ENCODE data around the gene PGAP6.
"Not testable (repeated sequence)": the region's sequence is repeated elsewhere in the genome, so short reads cannot be mapped to it uniquely, and the experiment has no call there.

Gene PGAP6

DNA sequence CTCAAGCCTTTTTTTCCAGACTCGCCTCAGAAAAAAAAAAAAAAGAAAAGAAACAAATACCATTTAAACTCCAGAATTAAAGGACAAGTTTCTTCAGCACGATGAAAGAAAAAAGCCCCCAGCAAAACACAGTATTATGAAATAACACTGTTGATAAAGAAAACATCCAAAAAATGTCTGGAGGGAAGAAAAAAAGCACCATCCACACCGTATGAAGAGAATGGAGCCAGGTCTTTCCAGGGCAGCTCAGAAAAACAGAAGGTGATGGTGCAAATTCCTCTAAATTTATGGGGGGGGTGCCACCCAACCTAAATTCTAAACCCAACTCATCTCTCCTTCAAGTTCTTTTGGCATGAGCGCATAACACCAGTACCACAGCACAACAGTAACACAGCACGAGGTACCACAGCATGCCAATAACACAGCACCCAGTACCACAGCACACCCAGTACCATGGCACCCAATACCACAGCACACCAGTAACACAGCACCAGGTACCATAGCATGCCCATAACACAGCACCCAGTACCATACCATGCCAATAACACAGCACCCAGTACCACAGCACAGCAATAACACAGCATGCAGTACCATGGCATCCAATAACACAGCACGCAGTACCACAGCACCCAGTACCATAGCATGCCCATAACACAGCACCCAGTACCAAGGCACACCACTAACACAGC lies 48.2 kb downstream of the PGAP6 start:
- H3K4me3 ChIP-seq (ENCODE audit: low read depth, low read length) = no peak overlapping the region

DNA sequence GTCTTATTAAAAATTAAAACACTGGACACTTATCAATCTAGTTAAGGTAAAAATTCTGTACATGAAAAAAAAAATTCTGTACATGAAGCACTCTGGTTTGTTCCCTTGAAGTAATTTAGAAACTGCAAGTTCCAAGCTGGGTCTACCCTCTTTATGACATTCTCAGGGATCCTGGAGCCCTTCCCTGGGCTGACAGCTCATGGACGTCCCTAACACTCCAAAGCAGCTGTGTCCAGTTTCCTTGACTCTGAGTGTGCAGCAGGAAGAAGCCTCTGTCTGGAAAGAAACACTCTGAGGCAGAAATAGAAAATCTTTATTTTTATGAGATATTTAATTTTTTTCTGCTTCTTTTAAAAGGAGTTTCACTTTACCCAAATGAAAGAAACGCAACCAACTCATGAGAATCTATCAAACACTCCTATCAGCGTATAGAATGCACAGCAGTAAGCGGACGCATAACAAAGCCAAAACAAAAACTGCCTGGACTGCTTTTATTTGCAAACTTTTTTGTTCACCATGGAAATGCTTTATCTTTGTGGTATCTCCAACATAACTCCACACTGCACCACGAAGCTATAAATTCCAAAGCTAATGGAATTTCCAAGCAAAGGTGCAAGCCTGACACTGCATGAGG lies 50.5 kb downstream of the PGAP6 start:
- not testable (repeated sequence) for H3K4me3 ChIP-seq (ENCODE audit: low read depth, low read length)

DNA sequence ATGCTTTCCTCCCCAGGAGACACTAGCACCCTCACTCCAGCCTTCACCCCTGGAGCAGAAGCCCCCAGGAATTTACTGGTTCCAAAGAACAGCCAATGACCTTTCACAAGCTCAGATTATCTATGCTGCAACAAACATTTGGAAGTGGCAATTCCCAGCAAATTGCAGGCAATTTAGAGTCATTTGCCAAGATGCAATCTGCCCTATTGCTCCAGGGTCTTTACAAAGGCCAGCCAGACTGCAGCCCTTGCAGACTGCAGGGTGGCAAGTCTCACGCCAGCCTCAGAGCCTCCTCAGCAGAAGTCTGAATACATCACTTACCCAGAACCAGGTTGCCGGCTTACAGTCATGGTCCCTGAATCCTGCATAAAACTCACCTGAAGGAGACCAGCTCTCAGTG lies 51.0 kb downstream of the PGAP6 start:
- no peak overlapping the region for H3K4me3 ChIP-seq (ENCODE audit: low read depth, low read length)

DNA sequence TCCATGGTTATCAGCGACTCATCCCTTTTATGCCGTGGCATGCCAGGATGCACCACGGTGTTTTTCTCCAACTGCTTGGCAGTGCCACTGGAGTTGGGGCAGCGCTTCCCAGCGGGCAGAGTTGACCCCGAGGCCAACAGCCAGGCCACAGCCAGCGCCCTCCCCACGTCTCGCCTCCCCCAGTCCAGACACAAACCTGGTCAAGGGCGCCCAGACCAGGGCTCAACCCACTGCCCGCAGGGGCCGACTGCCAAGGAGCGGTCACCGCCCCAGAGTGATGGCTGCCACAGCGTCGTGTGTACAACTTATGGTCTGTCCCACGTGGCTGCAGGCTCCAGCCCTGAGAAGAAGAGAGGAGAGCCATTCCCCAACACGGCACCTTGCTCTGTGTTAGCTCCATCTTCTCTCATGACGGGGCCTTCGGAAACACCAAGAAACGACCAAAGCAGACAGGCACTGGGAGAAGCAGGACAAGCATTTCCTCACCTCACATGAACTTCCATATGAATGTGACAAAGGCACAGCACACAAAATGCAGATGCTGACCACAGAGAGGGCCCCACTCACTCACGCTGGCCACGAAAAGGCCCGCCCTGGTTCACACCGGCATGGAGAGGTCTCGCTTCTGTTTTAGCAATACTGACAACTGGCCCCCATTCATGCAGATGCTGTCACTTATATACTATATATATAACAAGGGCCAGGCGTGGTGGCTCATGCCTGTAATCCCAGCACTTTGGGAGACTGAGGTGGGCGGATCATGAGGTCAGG lies 56.2 kb downstream of the PGAP6 start:
- H3K4me3 ChIP-seq (ENCODE audit: low read depth, low read length) = no peak overlapping the region

DNA sequence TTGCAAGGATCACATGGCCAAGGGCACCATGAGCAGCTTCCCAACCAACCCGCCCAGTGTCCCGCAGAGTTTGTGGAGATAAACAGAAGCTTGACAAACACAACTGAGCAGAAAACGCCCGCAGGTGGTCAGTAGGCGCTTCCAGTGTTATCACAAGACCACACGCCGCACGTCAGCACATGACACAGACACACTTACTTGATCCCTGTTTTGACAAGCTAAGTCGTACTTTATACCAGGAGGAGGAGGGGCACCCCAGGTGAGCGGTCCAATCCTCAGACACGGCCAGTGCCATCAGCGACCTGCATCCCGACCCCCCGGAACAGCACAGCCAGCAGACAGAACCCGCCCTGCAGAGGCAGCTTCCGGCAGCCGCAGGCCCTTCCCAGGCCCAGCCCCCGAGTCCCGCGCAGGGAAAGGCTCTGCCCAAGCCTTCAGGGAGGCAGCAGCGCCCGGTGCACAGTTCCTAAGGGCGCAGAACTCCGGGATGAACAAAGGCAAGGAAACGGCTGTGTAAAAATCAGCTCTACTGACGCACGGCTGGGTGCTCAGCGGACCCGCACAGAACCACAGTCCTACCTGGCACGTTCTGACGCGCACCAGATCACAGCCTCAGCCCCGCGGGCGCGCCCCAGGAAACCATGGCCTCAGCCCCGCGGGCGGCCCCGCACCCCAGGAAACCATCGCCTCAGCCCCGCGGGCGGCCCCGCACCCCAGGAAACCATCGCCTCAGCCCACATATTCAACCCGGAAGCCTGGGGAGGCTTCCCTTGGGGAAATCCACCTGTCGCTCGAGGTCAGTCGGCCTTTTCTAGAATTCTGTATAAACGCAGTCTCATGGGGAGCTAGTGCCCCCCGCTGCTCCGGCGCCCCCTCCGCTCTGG lies 57.1 kb downstream of the PGAP6 start:
- no peak overlapping the region for H3K4me3 ChIP-seq (ENCODE audit: low read depth, low read length)

DNA sequence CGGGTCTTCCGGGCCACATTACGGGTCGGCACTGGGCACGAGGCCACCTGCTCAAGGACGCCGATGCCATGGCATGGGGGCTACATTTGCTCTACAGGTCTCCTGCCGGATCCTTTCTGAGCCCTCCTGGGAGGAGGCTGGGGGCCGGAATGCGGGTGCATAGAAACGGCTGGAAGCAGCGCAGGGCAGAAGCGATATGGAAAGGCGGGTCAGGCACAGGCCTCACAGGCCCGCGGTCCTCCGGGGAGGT lies 57.7 kb downstream of the PGAP6 start:
- no peak overlapping the region for H3K4me3 ChIP-seq (ENCODE audit: low read depth, low read length)

DNA sequence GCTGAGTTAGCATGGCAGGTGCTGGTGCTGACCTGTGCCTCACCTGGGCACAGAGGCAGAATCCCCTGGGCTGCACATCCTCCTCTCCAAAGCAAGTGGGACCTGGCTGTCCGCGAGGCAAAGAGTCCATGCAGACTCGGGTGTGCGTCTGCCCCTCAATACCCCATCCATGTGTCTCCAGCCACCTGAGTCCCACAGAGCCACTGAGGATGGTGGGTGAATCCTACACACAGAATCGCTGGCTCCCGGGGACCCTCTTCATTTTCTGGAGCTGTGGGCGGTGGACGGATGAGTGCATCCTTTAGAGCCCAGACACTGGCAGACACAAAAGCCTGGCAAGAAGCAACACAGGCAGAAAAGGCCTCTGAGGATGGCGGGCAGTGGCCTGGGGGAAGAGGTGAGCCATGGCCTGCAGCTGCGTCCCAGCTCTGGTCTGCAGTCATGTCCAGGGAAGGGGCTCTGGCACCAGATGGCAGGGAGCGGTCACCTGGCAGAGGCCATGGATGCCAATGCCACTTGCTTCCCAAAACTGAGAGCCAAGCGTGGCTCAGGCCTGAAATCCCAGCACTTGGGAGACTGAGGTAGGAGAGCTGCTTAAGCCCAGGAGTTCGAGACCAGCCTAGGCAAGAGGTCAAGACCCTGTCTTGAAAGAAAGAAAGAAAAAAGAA lies 59.2 kb downstream of the PGAP6 start:
- H3K4me3 ChIP-seq (ENCODE audit: low read depth, low read length) = no peak overlapping the region

DNA sequence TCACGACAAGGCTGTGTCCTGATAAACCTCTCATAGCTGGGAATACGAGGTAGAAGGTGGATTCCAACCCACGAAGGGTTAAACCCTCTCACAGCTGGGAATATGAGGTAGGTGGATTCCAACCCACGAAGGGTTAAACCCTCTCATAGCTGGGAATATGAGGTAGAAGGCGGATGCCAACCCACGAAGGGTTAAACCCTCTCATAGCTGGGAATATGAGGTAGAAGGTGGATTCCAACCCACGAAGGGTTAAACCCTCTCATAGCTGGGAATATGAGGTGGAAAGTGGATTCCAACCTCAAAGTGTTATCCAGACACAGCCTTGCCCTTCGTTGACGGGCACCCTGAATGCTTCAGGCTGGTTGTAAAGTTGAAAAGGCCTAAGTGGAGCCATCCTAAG lies 60.2 kb downstream of the PGAP6 start:
- no peak overlapping the region for H3K4me3 ChIP-seq (ENCODE audit: low read depth, low read length)
